Activated CD4-positive, alpha-beta T cell treated with anti-CD3 and anti-CD28 coated beads, Interleukin-2, Interleukin-6, amounts not matched to agents 100 ng/mL and 50 ng/mL, durations not matched to agents 16 hours and 8 hours (primary cell): ENCODE measurements around the gene KISS1.

ENCODE experiments used
- DNase-seq: peaks from one replicate; pipeline ENCODE4 v3.0.0-alpha.2; 2020

KISS1 gene

GRCh38 chr1:204190212-204191211, 5.8 kb downstream of the KISS1 start:
- DNase-seq = peak; percentile 13

- no peak for DNase-seq
These were observed 7.2 kb downstream of the KISS1 start for GRCh38 chr1:204188959-204189639.

- no peak for DNase-seq
These were observed 9.7 kb downstream of the KISS1 start for GRCh38 chr1:204186597-204186996.

GRCh38 chr1:204181116-204181515, 15.2 kb downstream of the KISS1 start:
- no peak for DNase-seq

GRCh38 chr1:204180133-204180532, 16.2 kb downstream of the KISS1 start:
- no peak for DNase-seq

DNA sequence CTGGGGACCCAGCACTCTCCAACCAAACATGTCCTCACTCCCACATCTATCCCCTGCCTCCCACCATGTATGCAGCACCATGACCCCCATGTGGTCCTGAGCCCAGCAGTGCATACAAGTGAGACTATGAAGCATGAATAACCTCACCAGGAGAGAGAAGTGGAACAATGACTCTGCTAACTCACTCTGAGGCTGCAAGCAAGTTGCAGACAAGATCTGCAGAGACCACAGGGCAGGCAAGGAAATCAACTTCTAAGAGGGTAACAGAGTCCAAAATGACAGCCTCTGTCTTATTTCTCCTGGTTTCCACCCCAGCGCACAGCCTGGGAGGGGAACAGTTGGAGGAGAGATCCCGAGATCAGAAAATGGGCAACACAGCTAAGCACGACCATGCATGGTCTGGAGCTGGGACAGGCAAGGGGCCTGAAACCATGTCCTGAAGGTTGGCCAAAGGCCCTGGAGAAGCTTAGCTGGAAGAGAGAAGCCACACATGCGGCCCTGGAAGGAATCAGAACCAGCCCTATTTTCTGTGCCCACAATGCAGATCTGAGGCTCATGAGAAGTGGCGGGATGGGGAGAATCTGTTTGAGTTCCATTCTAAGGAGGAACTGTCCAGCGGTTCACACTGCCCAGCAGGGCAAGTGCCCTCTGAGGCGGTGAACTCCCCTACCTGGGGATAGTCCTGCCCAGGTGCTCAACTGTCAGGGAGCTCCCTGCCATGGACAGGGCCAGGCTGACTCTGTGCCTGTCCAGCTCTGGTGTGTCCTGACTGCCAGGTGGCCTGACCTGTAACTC, 17.6 kb downstream of the KISS1 start:
- DNase-seq = no peak

DNA sequence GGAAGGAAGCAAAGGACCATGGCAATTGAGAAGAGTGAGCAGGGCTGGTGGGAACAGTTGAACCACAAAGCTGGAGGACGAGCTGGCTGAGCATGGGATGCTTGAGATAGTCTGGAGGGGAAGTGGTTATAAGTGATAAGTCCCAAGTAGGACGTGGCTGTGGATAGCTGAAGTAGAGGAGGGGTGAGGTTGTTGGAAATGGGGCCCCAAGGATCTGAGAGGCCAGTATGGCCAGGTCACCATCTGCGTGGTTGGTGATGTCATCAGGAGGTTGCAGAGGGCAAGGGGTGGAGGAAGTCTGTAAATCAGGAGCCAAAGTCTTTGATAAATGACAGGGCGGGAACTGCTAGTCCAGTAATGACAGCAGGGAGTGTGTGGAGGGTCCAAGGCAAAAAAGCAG, 19.2 kb downstream of the KISS1 start:
- no peak for DNase-seq

GRCh38 chr1:204176049-204176448, 20.2 kb downstream of the KISS1 start:
- DNase-seq = no peak

DNA sequence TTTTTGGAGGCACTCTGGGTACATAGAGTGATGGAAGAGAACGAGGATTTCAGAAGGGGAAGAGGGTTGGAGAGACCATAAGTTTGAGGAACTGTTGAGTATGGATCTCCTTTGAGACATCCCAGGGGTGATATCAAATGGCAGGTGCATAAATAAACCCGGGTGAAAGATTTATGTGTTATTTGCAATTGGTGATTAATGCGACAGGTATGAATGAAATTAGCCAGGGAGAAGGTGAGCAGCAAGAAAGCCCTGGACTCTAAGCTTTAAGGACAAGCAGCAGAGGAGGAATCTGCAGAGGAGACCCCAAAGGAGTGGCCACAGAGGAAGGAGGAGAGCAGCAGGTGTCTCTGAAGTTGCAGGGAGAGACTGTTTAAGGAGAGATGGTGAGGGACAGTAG, 21.3 kb downstream of the KISS1 start:
- DNase-seq = no peak

DNA sequence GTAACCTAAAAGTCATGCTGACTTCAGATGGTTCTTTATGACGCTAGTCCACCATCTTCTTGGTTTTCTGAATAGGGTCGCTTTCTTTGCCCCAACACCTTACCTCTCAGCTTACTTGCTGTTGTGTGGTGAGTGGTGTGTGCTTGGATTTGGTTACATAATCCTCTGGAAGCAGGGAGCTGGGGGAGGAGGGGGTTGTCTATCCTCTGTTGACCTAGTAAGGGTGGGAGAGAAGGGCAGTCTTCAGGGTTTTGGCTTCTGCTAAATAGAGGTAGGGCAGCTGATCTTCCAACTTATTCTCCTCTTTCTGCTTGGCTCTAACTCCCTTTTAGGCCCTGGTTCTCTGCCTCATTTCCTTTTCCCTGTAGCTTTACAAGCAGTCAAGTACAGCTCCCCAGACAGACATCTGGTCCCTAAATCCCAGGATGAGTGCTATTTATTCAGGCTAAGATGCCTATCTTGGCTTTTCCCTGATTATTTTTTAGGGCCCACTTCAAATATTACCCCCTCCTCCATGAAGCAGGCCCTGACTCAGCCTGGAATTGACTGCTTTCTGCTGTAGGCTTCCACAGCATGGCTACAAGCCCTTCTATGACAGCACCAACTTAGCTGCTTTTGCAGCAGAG, 23.8 kb downstream of the KISS1 start:
- DNase-seq = no peak

GRCh38 chr1:204171751-204172178, 24.5 kb downstream of the KISS1 start:
- no peak for DNase-seq

GRCh38 chr1:204170494-204171155, 25.7 kb downstream of the KISS1 start:
- no peak for DNase-seq

DNA sequence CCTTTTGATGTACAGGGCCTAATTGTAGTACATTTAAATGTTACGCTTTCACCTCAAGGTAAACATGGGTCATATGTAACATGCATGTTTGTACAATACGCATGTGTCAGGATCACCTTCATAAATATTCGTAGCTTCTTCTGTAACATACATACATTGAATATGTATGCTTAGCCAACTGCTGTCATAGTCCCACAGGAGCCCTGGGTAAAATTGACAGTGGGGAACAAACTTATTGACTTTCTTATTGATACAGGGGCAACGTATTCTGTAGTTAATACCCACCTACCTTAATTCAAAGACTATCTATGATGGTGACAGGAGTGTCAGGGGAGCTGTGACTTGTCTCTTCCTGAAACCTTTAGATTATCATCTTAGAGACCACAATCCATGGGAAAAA, 26.4 kb downstream of the KISS1 start:
- DNase-seq = no peak

DNA sequence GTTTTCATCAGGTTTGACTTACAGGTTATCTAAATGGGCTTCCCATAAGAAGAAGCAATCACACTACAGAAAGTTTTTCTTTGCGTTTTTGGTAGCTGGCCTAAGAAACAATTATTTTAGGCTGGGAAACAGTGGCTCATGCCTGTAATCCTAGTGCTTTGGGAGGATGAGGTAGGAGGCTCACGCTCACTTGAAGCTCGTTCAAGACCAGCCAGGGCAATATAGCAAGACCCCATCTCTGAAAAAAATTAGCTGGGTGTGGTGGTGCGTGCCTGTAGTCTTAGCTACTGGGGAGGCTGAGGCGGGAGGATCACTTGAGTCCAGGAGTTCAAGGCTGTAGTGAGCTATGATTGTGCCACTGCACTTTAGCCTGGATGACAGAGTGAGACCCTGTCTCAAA, 28.6 kb downstream of the KISS1 start:
- DNase-seq = no peak

GRCh38 chr1:204166219-204166618, 30.1 kb downstream of the KISS1 start, which contains the start of gene REN:
TSS of gene REN (minus strand) at chr1:204166337. CDS start at chr1:204166293, 44 bp downstream.
- no peak for DNase-seq

DNA sequence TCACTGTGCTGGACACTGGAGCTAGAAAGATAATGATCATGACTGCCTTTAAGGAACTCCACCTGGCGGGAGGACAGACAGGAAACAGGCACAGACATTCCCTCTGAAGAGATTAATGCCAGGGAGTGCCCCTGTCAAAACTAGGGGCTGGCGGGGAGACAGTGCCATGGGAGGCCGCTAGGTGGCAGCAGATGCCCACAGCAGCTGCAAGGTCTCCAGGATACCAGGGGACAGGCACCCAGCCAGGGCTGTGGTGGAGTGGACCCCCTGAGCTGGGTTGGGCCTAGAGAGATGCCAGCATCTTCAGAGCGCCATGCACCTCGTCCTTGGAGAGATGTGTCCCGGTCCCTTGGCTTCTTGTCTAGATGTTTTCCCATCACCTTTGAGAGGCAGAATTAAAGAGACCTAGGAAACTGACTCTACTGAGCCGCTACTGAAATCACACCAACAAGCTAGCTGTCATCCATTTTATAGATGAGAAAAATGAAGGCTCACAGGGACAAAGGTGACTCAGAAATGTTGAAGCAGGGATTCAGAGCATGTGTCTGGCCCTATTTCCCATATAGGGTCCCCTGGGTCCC, 33.7 kb downstream of the KISS1 start:
- DNase-seq = peak; percentile 81

DNA sequence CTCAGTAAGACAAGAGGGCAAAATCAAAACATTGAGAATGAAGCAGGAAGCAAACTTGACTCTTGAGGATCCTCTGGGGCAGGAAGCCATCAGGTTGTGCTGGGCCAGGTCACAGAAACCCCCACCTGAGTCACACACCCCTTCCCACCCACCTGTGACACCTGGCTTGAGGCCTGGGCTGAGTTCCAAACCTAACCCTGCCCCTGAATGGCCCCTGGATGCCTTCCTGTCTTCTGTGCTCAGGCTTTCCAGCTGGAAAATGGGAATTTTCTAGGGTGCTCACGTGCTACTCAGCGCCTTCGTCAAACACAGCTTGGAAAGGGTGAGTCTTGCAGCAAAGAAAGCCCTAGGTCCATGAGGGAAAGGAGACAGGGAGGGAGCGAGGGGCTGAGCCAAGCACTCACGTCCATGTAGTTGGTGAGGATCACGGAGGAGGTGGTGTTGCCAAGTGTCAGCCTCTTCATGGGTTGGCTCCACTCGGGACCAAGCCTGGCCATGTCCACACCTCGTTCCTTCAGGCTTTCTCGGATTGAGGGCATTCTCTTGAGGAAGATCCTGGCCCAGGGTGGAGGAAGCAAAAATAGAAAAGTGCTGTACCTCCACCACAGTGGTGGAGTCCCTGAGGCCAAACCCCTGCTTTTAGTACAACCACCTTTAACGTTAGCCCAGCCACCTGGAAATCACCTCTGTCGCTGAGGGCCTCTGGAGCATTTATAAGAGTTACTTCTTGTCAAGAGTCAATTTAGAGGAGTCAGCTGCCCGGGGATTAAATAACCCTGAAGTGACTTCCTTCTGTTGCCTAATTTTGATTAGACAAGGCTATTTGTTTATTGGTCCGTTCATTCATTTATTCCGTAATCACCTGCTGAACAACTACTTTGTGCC, 34.4 kb downstream of the KISS1 start:
- no peak for DNase-seq

DNA sequence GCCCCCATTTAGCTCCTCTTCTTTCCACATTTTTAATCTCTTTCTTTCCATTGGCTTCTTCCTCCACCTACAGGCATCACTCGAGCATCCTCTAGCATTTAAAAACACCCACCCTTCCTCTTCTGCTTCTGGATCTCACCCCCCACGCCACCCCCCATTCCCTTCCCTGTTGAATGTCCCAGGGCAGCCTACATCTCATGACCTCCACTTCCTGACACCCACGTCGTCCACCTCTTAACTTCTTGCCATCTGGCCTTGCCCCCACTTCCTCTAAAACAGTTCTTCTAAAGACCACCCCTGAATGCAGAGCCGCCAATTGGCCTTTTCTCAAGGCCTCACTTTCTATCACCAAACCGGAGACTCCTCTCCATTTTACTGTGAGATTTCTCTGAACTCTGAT, 38.3 kb downstream of the KISS1 start:
- no peak for DNase-seq

- DNase-seq = no peak
These were observed 40.4 kb downstream of the KISS1 start for GRCh38 chr1:204155881-204156280.

- DNase-seq = no peak
These were observed 41.6 kb downstream of the KISS1 start for GRCh38 chr1:204154568-204155255.
